Fibroblast of upper back skin (primary cell): ENCODE data around the gene LLGL1.

Experiments used
- DNase-seq: peaks from one replicate; pipeline ENCODE4 v3.0.0-alpha.2; 2013

LLGL1 gene

DNA sequence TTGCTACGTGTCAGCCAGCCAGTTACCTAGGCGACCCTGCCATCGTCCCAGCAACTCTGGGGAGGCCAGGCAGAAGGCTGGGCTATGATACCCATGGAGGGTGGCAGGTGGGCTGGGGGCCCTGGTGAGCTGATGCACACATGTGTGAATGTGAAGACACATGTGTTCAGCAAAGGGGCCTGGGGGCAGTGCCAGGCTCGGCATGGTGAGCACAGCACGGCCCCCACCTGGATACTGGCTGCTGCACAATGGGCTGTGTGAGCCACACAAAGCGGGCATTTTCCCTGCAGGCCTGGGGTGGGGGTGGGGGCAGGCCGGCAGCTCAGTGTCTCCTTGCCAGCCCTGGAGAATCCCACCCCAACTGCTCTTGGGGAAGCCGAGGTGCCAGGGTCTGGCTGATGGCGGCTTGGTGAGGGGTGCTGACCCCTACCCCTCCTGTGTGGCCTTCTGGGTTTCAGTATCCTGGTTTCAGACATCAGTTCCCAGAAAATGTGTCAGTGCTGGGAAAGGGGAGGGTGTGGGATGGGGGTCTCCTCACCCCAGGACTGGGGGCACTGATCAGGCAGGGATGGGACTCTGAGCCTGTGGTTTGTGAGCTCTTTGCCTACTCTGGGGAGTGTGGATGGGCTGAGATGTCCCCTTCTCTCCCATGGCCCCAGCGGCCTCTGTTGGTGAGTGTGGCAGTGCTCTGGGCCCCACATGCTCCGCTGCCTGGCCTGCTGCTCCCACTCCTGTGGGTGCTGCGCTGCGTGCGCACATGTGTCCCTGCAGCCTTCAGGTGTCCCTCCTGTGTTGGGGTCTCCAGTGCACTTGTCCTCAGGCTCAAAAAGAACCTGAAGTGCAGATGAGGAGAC is 5.1 kb downstream of the LLGL1 start:
- DNase-seq, result no peak

DNA sequence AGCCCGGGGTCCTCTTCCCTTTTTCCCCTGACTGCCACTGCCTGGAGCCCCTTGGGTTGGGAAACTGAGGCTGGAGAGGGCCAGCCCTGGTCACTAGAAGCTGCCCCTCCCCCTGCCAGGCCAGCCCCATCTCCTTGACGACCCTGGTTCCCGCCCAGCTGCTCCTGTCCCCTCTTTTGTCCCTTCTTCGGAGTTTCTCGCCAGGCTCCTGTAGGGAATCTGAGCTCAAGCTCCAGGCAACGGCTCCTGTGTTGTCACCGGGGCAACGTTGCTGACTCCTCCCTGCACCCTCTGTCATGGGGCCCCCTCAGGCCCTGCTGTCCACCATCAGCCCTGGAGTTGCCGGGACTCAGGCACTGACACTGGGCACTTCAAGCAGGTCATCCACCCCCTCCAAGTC is 5.7 kb downstream of the LLGL1 start:
- no peak for DNase-seq

DNA sequence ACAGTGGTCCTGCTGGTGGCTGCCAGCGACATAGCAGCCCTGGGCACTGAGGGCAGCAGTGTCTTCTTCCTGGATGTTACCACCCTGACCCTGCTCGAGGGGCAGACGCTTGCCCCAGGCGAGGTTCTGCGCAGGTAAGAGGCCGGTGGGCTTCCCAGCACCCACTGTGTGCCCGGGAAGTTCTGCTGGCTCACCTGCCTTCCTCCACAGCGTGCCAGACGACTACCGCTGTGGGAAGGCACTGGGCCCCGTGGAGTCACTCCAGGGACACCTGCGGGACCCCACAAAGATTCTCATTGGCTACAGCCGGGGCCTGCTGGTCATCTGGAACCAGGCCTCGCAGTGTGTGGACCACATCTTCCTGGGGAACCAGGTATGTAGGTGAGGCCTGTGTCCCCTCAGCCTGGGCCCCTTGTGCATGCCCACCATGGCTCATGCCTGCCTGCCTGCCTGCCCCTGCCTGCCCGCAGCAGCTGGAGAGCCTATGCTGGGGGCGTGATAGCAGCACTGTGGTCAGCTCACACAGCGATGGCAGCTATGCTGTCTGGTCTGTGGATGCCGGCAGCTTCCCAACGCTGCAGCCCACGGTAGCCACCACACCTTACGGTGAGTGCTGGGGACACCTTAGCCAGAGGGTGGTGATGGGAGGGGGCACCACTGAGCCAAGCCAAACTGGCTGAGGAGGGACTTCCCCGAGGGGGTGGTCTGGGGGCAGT is 8.5 kb downstream of the LLGL1 start:
- no peak for DNase-seq

DNA sequence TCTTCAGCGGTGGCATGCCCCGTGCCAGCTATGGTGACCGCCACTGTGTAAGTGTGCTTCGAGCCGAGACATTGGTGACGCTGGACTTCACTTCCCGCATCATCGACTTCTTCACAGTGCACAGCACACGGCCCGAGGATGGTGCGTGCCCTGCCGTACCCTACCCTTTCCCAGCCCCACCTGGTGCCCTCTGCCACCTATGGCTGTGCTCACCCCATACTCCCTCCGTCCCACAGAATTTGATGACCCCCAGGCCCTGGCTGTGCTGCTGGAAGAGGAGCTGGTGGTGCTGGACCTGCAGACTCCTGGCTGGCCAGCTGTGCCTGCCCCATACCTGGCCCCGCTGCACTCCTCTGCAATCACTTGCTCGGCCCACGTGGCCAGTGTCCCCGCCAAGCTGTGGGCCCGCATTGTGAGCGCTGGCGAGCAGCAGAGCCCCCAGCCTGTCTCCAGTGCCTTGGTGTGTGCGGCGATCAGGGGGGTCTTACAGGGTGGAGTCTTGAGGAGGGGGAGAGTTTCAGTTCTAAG is 9.5 kb downstream of the LLGL1 start:
- DNase-seq, result no peak

DNA sequence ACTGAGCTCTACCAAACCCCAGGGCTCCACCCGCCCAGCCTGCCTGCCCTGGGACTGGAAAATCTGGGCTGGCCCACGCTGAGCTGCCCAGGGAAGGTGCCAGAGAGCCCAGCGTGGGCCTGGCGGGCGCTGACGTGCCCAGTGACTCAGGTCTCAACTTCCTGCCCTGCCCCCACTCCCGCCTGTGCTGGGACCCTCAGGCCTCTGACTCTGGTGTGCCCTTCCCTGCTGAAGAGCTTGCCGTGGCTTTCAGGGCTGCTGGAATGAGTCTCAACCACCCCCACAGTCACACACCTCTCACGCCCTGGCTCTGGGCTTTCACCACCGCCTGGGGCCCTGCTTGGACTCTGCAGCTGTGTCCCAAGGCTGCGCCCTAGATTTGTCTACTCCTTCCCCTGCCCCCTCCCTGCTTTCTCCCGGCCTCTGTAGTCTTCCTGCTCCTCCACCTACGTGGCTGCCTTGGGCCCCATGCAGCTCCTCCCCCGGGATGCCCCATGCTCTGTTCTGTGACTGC is 10.4 kb downstream of the LLGL1 start:
- DNase-seq, result no peak

DNA sequence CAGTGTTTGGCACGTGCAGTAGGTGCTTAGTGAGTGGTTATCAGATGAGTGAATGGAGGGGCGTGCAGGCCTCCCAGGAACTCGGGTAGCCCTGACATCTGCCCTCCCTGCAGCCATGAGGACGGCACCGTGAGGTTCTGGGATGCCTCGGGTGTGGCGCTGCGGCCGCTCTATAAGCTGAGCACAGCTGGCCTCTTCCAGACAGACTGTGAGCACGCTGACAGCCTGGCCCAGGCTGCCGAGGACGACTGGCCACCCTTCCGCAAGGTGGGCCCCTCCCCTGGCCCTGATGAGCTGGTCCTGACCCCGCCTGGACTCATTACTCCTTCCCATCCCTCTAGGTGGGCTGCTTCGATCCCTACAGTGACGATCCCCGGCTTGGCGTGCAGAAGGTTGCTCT is 11.1 kb downstream of the LLGL1 start:
- no peak for DNase-seq

DNA sequence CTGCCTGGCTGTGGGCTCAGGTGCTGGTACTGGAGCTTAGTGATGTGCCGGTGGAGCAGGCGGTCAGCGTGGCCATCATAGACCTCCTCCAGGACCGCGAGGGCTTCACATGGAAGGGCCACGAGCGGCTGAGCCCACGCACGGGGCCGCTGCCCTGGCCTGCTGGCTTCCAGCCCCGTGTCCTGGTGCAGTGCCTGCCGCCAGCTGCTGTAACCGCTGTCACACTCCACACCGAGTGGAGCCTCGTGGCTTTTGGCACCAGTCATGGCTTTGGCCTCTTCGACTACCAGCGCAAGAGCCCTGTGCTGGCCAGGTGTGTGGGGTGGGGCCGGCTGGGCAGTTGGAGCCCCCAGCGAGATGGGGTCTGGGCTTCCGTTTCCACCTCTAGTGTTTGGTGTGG is 12.0 kb downstream of the LLGL1 start:
- no peak for DNase-seq

DNA sequence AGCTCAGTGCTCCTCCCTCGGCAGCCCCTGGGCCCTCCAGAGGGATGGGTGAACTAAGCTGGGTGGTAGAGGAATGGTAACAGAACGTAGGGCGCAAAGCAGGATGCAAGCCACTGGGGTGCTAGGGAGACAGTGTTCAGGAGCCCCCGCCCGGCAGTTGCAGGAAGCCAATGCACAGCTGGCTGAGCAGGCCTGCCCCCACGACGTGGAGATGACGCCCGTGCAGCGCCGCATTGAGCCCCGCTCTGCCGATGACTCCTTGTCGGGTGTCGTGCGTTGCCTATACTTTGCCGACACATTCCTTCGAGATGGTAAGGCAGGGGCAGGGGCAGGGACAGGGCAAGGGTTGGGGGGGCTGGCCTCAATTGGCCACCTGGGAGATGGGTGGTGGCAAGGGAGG is 12.9 kb downstream of the LLGL1 start:
- no peak for DNase-seq

DNA sequence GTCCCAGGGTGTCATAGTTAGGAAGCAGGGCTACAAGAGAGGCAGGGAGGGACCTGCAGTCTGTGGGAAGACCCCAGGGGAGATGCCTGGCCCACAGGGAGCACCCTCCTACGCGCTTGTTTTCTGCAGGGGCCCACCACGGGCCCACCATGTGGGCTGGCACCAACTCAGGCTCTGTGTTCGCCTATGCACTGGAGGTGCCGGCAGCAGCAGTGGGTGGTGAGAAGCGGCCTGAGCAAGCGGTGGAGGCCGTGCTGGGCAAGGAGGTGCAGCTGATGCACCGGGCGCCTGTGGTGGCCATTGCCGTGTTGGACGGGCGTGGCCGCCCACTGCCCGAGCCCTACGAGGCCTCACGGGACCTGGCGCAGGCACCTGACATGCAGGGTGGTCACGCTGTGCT is 15.0 kb downstream of the LLGL1 start:
- DNase-seq, result no peak

DNA sequence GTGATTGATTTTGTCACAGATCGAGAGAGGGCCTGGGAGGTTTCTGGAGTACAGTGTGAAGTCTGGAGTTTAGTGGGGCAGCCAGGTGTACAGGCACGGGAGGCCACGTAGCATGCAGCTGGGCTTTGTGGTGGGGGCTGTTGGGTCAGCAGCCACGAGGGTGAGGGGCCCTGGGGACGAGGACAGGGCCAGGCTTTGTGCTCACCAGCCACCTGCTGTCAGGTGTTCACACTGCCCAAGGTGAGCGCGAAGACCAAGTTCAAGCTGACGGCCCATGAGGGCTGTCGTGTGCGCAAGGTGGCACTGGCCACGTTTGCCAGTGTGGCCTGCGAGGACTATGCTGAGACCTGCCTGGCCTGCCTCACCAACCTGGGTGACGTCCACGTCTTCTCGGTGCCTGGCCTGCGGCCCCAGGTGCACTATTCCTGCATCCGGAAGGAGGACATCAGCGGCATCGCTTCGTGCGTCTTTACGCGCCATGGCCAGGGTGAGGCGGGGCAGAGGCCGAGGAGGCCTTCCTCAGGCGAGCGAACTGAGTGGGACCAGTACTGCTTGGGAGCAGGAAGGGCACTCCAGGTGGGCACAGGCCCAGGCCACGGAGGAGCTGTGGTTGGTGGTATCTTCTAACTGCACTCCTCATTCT is 15.9 kb downstream of the LLGL1 start:
- DNase-seq, result no peak

DNA sequence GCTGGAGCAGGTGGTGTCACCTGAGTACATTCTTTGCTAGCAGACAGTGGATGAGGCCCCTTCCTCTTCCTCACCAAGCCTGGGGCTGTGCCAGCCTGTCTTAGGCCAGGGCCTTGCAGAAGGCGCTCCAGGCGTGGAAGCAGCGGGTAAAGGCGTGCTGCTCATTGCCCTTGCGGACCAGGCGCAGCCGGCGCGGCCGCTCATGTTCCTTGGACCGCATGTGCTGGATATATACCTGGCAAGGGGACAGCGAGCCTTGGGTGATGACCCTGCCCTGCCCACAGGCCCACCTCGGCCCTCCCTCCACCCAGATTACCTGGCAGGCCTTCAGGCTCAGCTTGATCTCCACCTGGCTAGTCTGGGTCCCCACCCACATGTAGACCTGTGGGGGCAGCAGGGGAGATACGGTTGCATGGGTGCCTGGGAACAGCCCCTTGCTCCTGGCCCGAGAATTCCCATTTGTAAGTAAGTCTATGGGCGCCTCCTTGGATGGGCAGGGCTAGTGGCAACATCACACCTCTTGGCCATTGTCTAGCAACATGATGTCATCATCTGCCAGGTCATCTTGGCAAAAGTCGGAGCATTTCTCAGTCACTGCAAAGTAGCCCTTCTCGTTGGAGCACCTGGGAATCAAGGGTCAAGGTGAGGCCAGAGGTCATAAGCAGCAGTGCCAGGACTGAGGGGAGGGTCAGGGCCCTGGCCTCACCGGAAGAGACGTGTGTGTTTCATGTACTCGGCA is 19.8 kb downstream of the LLGL1 start:
- no peak for DNase-seq

DNA sequence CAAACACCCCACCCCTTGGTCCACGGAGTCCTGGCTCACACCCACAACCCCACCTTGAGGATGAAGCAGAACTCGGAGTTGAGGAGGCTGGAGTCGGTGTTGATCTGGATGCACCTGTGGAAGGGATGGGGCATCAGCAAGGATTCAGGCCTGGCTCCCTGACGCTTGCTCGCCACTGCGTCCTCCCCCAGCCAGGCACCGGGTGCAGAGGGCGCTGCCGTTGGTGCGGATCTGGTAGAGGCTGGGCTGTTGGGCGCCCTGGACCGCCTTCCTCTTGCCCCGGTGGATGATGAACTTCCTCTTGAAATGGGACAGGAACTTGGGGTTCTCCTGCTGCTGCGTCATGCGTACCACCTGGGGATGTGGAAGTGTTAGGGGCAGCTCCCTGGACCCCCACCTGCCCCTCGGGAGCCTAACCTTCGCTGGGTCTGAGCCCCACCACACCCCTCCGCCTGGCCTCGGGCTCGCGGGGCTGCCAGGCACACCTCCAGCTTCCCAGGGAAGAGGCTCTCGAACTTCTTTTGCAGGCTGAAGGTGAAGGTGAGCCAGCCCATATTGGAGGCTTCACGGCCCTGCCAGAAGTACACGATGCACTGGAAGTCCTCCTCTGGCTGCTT is 20.8 kb downstream of the LLGL1 start:
- DNase-seq, result no peak

DNA sequence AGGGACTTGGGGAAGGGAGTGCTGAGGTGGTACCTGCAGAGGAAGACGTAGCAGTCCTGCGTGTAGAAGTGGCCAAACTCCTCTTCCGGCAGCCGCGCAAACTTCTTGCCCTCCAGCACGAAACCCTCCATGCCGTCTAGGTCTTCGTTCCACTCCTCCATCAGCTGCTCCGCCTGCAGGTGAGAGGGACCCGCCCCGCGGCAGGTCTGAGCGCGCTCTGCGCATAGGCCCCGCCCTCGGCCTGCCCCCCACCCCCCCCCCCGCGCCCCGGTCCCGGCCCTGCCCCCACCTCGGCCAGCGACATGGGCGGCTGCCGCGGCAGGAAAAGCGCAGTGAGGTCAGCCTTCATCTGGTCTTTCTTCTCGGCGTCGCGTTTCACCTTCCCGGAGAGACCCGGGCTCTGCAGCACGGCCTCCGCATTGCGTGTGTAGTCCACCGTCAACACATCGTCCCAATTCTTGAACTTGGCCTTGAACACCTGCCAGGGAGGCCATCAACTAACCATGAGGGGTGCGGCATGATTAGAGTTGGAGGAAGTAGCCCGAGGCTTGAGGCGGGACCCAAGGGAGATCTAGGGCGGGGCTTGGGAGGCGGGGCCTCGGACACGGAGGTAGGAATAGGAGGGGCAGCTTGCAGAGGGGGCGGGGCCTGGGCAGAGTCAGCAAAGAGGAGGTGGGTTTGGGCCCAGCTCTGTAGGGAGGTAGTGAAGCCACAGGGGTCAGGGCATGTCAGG is 21.6 kb downstream of the LLGL1 start:
- DNase-seq, result no peak

DNA sequence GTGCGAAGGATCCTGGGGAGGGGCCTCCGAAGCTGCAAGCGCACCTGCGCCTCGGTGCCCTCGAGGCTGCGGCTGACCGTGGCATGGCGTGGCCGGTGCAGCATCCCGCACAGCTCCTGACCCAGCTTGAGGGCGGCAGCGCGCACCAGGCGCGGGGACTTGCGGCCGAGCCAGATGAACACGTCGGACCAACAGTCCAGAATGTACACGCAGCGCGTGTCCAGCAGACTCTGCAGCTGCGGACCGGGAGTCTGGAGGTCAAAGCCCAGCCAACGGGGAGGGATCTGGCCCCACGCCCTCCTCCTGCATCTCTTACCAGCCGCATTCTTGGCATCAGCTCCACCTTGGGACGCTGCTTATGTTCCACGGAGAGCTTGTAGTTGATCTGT is 22.2 kb downstream of the LLGL1 start:
- no peak for DNase-seq

DNA sequence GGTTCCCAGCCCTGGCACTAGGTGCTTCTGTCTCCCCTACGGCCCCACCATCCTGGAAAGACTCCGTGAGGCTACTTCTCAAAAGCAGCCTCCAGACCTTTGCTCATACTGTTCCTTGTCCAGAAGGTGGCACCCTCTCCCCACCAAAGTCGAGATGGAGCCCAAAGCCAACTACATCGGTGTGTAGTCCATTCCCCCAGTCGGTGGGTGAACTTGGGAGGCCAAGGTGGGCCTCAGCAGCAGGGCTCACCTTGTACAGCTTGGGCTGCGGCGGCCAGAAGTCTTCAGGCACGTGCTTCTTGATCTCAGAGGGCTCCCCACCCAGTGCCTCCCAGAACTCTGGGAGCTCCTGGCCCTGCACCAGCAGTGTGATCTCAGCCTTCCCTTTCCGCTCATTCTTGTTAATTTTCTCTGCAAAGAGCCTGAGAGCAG is 22.9 kb downstream of the LLGL1 start:
- DNase-seq, result peak; percentile 71

DNA sequence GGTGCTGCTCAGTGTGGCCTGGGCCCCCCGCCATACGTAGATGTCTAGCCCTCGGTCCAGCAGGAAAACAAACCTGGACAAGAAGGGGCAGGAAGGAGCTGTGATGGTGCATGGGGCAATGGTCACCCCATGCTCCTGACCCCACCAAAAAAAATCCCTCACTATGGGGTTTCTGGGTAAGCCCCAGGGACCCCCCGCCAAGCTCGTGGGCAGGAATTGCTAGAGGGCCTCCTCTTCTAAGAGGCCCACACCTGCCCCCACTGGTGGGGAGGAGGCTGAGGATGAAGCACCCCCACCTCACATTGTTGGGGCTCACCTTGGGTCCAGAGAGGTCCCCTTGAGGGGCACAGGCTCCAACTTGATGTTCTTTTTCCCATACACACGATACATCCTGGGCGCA is 23.4 kb downstream of the LLGL1 start:
- no peak for DNase-seq

DNA sequence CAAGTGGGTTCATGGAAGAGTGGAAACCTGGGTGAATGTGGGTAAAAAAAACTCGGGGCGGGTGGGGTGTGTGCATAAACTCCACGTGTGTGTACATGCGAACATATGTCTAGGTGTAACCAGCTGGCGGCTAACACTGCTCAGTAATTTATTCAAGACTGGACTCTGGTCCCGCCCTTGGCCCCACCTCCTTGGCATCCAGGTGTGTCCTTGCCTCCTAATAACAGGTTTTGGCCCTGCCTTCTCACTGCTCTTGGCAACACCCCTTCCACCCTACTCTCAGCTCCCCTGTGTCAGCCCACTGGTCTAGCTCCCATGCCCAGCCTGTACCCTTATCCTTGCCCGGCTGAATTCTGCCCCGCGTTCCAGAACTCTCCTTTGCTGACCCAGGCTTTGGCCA is 24.8 kb downstream of the LLGL1 start:
- no peak for DNase-seq

DNA sequence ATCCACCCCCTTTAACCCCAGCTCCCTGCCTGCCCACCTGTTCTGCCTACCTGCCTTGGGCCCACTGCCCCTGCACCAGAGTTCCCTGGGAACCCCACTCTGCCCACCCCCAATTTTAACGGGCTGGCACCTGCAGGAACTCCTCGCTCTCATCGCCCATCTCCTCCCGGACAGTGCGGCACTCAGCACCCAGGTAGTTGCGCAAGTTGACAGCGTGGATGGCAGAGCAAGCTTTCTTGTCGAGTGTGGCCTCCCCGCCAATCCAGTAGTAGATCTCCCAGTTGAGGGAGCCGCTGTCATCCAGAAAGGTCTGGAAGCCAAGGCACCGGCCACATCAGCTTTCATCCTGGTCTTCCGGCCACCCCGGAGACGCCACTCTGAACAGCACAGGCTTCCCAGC is 25.3 kb downstream of the LLGL1 start:
- no peak for DNase-seq

DNA sequence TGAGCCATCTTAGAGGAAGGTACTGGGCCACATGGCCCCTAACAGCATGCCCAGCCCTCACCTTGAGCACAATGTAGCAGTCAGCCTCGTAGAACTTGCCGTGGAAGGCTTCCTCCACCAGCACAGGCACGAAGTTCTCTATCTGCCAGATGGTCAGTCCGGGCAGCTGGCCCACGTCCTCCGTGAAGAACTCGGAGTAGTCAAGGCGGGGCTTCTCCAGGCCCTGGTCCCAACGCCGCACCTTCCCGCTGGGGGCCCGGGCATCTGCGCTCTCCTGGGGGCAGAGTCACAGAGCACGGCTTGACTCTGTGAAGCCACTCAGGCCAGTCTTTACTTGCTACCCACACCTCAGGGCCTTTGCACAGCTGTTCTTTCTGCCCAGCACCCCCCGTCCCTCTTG is 25.8 kb downstream of the LLGL1 start:
- no peak for DNase-seq

DNA sequence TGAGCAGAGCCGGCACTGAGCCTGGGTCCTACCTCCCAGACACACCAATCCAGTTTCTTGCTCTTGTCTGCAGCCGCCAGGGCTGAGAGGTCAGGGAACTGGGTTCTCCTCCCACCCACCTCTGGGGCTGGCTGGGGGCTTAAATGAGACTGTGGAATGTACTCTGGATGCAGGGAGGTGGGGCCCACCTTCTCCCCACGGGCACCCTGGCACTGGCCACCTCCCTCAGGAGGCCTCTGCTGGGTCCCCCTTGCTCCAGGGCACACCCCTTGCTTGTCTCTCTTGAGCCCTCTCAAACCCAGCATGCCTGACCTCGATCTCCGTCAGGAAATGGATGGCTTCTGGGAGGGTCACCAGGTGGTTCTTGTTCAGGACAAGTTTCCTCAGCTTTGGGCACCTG is 26.7 kb downstream of the LLGL1 start:
- DNase-seq, result no peak

DNA sequence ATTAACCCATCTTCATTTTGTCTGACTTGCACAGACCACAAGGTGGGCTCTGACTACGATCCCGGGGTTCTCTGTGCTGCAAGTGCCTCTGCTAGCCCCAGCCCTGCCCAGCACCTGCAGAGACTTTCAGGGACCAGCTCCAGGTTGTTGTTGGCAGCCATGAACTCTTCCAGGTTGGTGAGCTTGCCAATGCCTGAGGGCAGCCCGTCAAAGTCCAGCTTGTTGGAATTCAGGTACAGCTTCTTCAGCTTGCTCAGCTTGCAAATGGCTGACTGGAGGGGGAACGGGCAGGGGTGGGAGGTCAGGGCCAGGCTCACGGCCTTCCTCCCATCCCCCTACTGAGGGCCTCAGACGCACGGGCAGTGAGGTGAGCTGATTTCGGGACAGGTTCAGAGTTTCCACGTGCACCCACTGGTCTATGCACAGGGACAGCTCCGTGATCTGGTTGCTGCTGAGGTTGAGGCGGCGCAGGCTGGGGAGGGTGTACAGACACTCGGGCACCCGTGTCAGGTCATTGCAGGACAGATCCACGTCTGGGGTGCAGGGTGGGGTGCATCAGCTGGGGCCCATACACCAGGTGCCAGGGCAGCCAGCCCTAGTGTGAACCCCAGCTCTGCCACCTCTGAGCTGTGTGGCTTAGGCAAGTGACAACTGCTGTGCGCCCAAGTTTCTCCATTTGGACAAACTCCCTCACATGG is 27.9 kb downstream of the LLGL1 start:
- DNase-seq, result no peak
